ENCODE measurements around the gene MYL3.
"Not testable (repeated sequence)": the region's sequence is repeated elsewhere in the genome, so short reads cannot be mapped to it uniquely, and the experiment has no call there.

The MYL3 gene
- long read RNA-seq, donor 1, partial matches to known transcripts, result 70 of 85 reads
- long read RNA-seq, donor 1, other reads (novel, unspliced or antisense), result 14 of 85 reads
- long read RNA-seq, donor 2, partial matches to known transcripts, result 56 of 63 reads
- long read RNA-seq, donor 2, other reads (novel, unspliced or antisense), result 6 of 63 reads
- long read RNA-seq, donor 3, transcript MYL3-201 (7 exons, 924 nt), result major isoform, 5 of 120 reads
- long read RNA-seq, donor 3, partial matches to known transcripts, result 114 of 120 reads
- long read RNA-seq, donor 3, other reads (novel, unspliced or antisense), result 0 of 120 reads
- long read RNA-seq, donor 4, partial matches to known transcripts, result 46 of 47 reads
- long read RNA-seq, donor 4, other reads (novel, unspliced or antisense), result 0 of 47 reads
- long read RNA-seq, donor 5, partial matches to known transcripts, result 99 of 104 reads
- long read RNA-seq, donor 5, other reads (novel, unspliced or antisense), result 5 of 104 reads
- long read RNA-seq, donor 6, partial matches to known transcripts, result 0 of 3 reads
- long read RNA-seq, donor 6, other reads (novel, unspliced or antisense), result 0 of 3 reads
- long read RNA-seq, donor 7, partial matches to known transcripts, result 84 of 85 reads
- long read RNA-seq, donor 7, other reads (novel, unspliced or antisense), result 0 of 85 reads
- long read RNA-seq, donor 8, partial matches to known transcripts, result 184 of 185 reads
- long read RNA-seq, donor 8, other reads (novel, unspliced or antisense), result 0 of 185 reads

- DNase-seq, result no peak
Measured at GRCh38 chr3:46863261-46863782, at the start of gene MYL3. TSS of gene MYL3 (minus strand) at chr3:46863444. CDS start at chr3:46863390, 54 bp downstream.

- DNase-seq, result no peak
Measured at GRCh38 chr3:46912986-46913385, 49.7 kb upstream of the MYL3 start.

- not testable (repeated sequence) for DNase-seq
Measured at GRCh38 chr3:46910914-46911313, 47.7 kb upstream of the MYL3 start.

GRCh38 chr3:46910166-46910760 is 47.0 kb upstream of the MYL3 start:
- no peak for DNase-seq

- peak; percentile 70 for DNase-seq
Measured at GRCh38 chr3:46909535-46910161, 46.4 kb upstream of the MYL3 start.

GRCh38 chr3:46908986-46909534 is 45.8 kb upstream of the MYL3 start:
- no peak for DNase-seq

- DNase-seq, result no peak
Measured at GRCh38 chr3:46908294-46908985, 45.2 kb upstream of the MYL3 start.

GRCh38 chr3:46907960-46908293 is 44.7 kb upstream of the MYL3 start:
- DNase-seq, result no peak

- DNase-seq, result no peak
Measured at GRCh38 chr3:46907271-46907670, 44.0 kb upstream of the MYL3 start.

- DNase-seq, result no peak
Measured at GRCh38 chr3:46906471-46907058, 43.3 kb upstream of the MYL3 start.

- DNase-seq, result no peak
Measured at GRCh38 chr3:46905661-46906451, 42.6 kb upstream of the MYL3 start.

- no peak for DNase-seq
Measured at GRCh38 chr3:46905213-46905560, 41.9 kb upstream of the MYL3 start.

- no peak for DNase-seq
Measured at GRCh38 chr3:46904303-46905212, 41.3 kb upstream of the MYL3 start.

GRCh38 chr3:46903341-46904302 is 40.4 kb upstream of the MYL3 start:
- DNase-seq, result no peak

GRCh38 chr3:46902188-46902631 is 39.0 kb upstream of the MYL3 start:
- no peak for DNase-seq

GRCh38 chr3:46901591-46902187 is 38.4 kb upstream of the MYL3 start:
- DNase-seq, result no peak

- no peak for DNase-seq
Measured at GRCh38 chr3:46901061-46901460, 37.8 kb upstream of the MYL3 start.

- DNase-seq, result no peak
Measured at GRCh38 chr3:46900356-46900755, 37.1 kb upstream of the MYL3 start.
